ENCODE data around the gene FEM1B.

Gene FEM1B

DNA sequence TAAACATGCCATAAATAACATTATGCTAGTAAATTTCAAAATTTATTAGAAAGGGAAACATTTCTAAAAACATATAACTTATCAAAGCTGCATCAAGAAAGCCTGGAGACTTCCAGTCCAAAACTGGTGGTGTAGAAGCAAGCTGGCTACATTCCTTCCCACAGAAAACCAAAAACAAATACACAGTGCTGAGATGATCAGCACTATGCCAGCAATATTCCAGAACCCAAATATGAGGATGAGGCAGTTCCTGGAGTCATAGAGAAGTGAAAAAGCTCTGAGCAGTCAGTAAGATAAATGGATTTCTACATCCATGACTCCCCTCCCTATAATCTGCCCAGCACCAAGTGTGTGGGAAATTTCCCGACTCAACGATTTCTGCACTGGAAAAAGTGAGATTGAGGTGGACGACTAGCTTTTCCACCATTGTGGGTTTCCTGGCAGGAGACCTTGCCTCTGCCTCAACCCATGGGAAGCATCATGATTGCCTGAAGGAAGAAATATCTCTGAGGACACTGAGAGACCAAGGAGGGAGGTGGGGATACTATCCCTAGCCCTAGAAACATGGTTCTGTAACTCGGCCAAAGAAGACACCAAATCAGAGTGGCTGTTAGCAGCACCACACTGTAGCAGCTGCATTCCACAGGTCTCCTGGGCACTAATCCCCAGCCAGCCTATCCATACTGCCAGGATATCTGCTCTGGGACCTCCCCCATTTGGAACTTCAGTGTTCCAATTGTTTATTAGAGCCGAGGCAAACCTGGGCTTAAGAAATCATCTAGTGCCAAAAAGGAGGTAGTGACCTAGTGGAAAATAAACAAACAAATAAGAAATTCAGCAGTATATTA lies 36.2 kb upstream of the FEM1B start:
- TF ChIP-seq ZNF704 (tag by site-specific recombination; IDR thresholded peaks at IDR 0.05) (no peak), MZF1 (tag by site-specific recombination; IDR thresholded peaks at IDR 0.05; ENCODE audit: borderline replicate concordance) (no peak), SCRT2 (tag by site-specific recombination; IDR thresholded peaks at IDR 0.05) (peak; percentile 41; the same call in 1 of the 2 replicates)
- H3K27ac ChIP-seq (ENCODE audit: extremely low read depth, low read depth, low read length) = no peak overlapping the region
- peaks cover 3% of the 10 kb centered on the region; the same call in 1 of the 2 replicates for H3K4me1 ChIP-seq (ENCODE audit: control insufficient read depth, insufficient read depth, low read length)
- CTCF ChIA-PET = interaction anchor here (0.6 to 2.4 kb wide), 4 partner anchors 12 to 683 kb away, joined by 3 to 11 read pairs (median 4); no protein-coding TSS in a partner anchor
- no peaks in the 10 kb centered on the region for H3K36me3 ChIP-seq (ENCODE audit: control insufficient read depth in 2 of 2, insufficient read depth in 1 of 2, low read length in 2 of 2)
- POLR2A ChIA-PET = no interaction called here
- H3K9me3 ChIP-seq (ENCODE audit: control insufficient read depth, insufficient read depth, low read depth, low read length) = no peaks in the 10 kb centered on the region; the same call in 1 of the 2 replicates
- H3K4me3 ChIP-seq (ENCODE audit: low read depth, low read length) = no peak overlapping the region

- no peak overlapping the region for H3K4me3 ChIP-seq (ENCODE audit: low read depth, low read length)
- no peak overlapping the region for H3K27ac ChIP-seq (ENCODE audit: extremely low read depth, low read depth, low read length)
- ChIA-PET POLR2A (no interaction called here), CTCF (interaction anchor here (1.0 to 1.2 kb wide), 2 partner anchors 9 to 51 kb away, joined by 3 to 7 read pairs; no protein-coding TSS in a partner anchor)
- no peaks in the 10 kb centered on the region; the same call in none of the 2 replicates for H3K9me3 ChIP-seq (ENCODE audit: control insufficient read depth, insufficient read depth, low read depth, low read length)
- peak; percentile 96 for TF ChIP-seq SETDB1 (IDR thresholded peaks at IDR 0.05; ENCODE audit: insufficient read length, low read length)
- TF ChIP-seq ZNF621 (tag by site-specific recombination; IDR thresholded peaks at IDR 0.05) = no peak
- TF ChIP-seq ZNF280D (tag by site-specific recombination; IDR thresholded peaks at IDR 0.05) = 0 out of 2 replicates have a peak, but pooled peaks have one; percentile 28
- TF ChIP-seq ZNF362 (tag by site-specific recombination; IDR thresholded peaks at IDR 0.05) = 0 out of 2 replicates have a peak, but pooled peaks have one; percentile 50
- peak; percentile 25 for TF ChIP-seq ZNF529 (tag by site-specific recombination; IDR thresholded peaks at IDR 0.05; ENCODE audit: insufficient replicate concordance)
- no peak for TF ChIP-seq TCF7L2 (IDR thresholded peaks at IDR 0.05; ENCODE audit: borderline replicate concordance, low read depth, low read length)
- TF ChIP-seq ZNF221 (tag by site-specific recombination; IDR thresholded peaks at IDR 0.05; ENCODE audit: borderline replicate concordance) = no peak
- peak; percentile 62; the same call in 1 of the 2 replicates for TF ChIP-seq TRIM28 (IDR thresholded peaks at IDR 0.05; ENCODE audit: borderline replicate concordance, low read length)
- TF ChIP-seq MEIS1 (CRISPR knock-in tag; IDR thresholded peaks at IDR 0.05; ENCODE audit: borderline replicate concordance) = no peak
- no peak for TF ChIP-seq ZNF624 (tag by site-specific recombination; IDR thresholded peaks at IDR 0.05)
- H3K4me1 ChIP-seq (ENCODE audit: control insufficient read depth, insufficient read depth, low read length) = peaks cover 3% of the 10 kb centered on the region; the same call in 1 of the 2 replicates
- H3K36me3 ChIP-seq (ENCODE audit: control insufficient read depth in 2 of 2, insufficient read depth in 1 of 2, low read length in 2 of 2) = no peaks in the 10 kb centered on the region
Observed at GRCh38 chr15:68244235-68244634, 33.3 kb upstream of the FEM1B start.
